HepG2 (cell line): ENCODE results near the gene SIGLEC1. TPM values are rescaled to one million over a fixed set of nuclear protein-coding genes. Genes with fewer than 3 reads are reported as not detected.

Source experiments
- ARID5B ChIP-seq: IDR thresholded peaks from 2 replicates; pipeline ENCODE4 v1.4.0; 2020; ENCODE audit warnings: mild to moderate bottlenecking, missing genetic modification reagents
- CCDC6 ChIP-seq: sonication (generic); formaldehyde crosslinking; IDR thresholded peaks from 2 replicates; pipeline ENCODE4 v1.8.1; 2022; ENCODE audit warnings: mild to moderate bottlenecking, missing genetic modification reagents, moderate library complexity
- DBP ChIP-seq: sonication (generic); formaldehyde crosslinking; IDR thresholded peaks from 2 replicates; pipeline ENCODE4 v1.4.0; 2020; ENCODE audit warnings: missing genetic modification reagents; ENCODE audit errors: not compliant biosample characterization
- ESRRA ChIP-seq: sonication (generic); formaldehyde crosslinking; IDR thresholded peaks from 2 replicates; pipeline ENCODE4 v1.5.1; 2020; ENCODE audit warnings: mild to moderate bottlenecking, low read depth, missing genetic modification reagents
- GTF2F1 ChIP-seq: fragments of 150-350 bp; IDR thresholded peaks from 2 replicates; pipeline ENCODE4 v1.6.1; 2014; ENCODE audit warnings: low read length
- HBP1 ChIP-seq: IDR thresholded peaks from 2 replicates; pipeline ENCODE4 v1.6.1; 2016; ENCODE audit warnings: low read depth, control low read depth
- ZFP36L1 ChIP-seq: sonication (generic); formaldehyde crosslinking; IDR thresholded peaks from 2 replicates; pipeline ENCODE4 v1.8.0; 2022; ENCODE audit warnings: mild to moderate bottlenecking, missing genetic modification reagents, moderate library complexity
- ZNF207 ChIP-seq: fragments of 450-650 bp; IDR thresholded peaks from 2 replicates; pipeline ENCODE4 v1.6.1; 2016; ENCODE audit warnings: antibody characterized with exemption, borderline replicate concordance
- ZNF468 ChIP-seq: sonication (generic); formaldehyde crosslinking; IDR thresholded peaks from 2 replicates; pipeline ENCODE4 v1.8.0; 2022; ENCODE audit warnings: mild to moderate bottlenecking, moderate library complexity, missing genetic modification reagents
- ZNF503 ChIP-seq: sonication (generic); formaldehyde crosslinking; IDR thresholded peaks from 2 replicates; pipeline ENCODE4 v1.4.0; 2020; ENCODE audit warnings: missing genetic modification reagents
- ZNF513 ChIP-seq: sonication (generic); formaldehyde crosslinking; conservative IDR thresholded peaks from 2 replicates; pipeline ENCODE4 v1.5.0; 2020; ENCODE audit warnings: missing genetic modification reagents
- ZNF570 ChIP-seq: sonication (generic); formaldehyde crosslinking; IDR thresholded peaks from 2 replicates; pipeline ENCODE4 v1.4.0; 2020; ENCODE audit warnings: mild to moderate bottlenecking, missing genetic modification reagents, borderline replicate concordance
- ZNF691 ChIP-seq: sonication (generic); formaldehyde crosslinking; IDR thresholded peaks from 2 replicates; pipeline ENCODE4 v1.4.0; 2020; ENCODE audit warnings: missing genetic modification reagents, low read depth, mild to moderate bottlenecking, borderline replicate concordance
- ZNF773 ChIP-seq: sonication (generic); formaldehyde crosslinking; IDR thresholded peaks from 2 replicates; pipeline ENCODE4 v1.4.0; 2020; ENCODE audit warnings: missing genetic modification reagents, borderline replicate concordance
- polyA plus RNA-seq, 8 experiments: library from polyadenylated mRNA; depleted of rRNA in 3 of 8; stranded (reverse) in 7 of 8; unstranded in 1 of 8; fragments of >200 nt; fragmentation: Illumina TruSeq in 4 of 8; extraction: Trizol in 4 of 8; gene quantifications; 2 replicates each; pipeline versions ENCODE4 v1.2.1 to v1.2.3, GENCODE V29; 2011 to 2016; ENCODE audit warnings: low read depth in 4 of 8, missing spikeins in 1 of 8, mixed read lengths in 1 of 8; ENCODE audit not compliant: insufficient read depth in 1 of 8
- total RNA-seq, 5 experiments: library from RNA; depleted of rRNA; stranded (reverse); fragments of >200 nt; fragmentation: Illumina TruSeq; extraction: Trizol; gene quantifications; 2 replicates each; pipeline ENCODE4 v1.2.3, GENCODE V29; 2016; ENCODE audit warnings: low read depth in 1 of 5

Gene SIGLEC1
- total and polyA plus RNA-seq, 2 of the 13 experiments (the other 11 are each of a cell fraction or from before 2014, with no cell fraction given): 0.01 TPM; not detected in 1

- TF ChIP-seq ZNF503 (CRISPR knock-in tag) (no peak; the same call in 1 of the 2 replicates), ZNF691 (CRISPR knock-in tag) (peak; percentile 34; the same call in 1 of the 2 replicates), ZNF207 (no peak), ARID5B (CRISPR knock-in tag) (peak; percentile 34; the same call in 1 of the 2 replicates), ZNF513 (CRISPR knock-in tag) (no peak), DBP (CRISPR knock-in tag) (no peak), ZNF468 (CRISPR knock-in tag) (peak; percentile 88; the same call in 1 of the 2 replicates), ZNF773 (0 out of 2 replicates have a peak, but pooled peaks have one; percentile 37), HBP1 (CRISPR knock-in tag) (no peak), CCDC6 (CRISPR knock-in tag) (no peak), ZNF570 (CRISPR knock-in tag) (no peak), ZFP36L1 (CRISPR knock-in tag) (no peak), GTF2F1 (no peak), ESRRA (CRISPR knock-in tag) (no peak)
These were observed 37.5 kb upstream of the SIGLEC1 start (continued) for GRCh38 chr20:3749689-3750531.
